ENCODE measurements around the gene NKAIN4. TPM values are rescaled to one million over a fixed set of nuclear protein-coding genes. Genes with fewer than 3 reads are reported as not detected.

NKAIN4 gene
- total RNA-seq: not detected

DNA sequence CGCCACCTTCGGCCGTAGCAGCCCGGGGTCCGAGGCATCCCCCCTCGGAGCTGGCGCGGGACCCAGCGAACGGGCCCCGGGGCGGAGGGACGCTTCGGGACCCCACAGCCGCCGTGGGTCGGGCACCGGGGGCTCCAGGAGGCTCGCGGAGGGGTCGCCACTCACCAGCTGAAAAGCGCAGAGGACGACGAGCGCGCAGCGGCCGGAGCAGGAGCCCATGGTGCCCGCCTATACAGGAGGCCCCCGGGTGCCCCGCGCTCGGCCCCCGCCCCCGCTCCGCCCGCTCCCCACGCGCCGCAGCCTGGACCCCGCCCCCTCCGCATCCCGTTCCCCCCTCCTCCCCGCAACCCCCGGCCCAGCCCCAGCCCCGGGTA is at the start of gene NKAIN4:
Gene NKAIN4, minus strand, starts transcription at position 232 of the 374 bp plus-strand sequence. Its CDS starts 13 bp downstream, at position 219.
- ATAC-seq: no peak

GRCh38 chr20:63303095-63303666 is 48.9 kb upstream of the NKAIN4 start:
- no peak for ATAC-seq

DNA sequence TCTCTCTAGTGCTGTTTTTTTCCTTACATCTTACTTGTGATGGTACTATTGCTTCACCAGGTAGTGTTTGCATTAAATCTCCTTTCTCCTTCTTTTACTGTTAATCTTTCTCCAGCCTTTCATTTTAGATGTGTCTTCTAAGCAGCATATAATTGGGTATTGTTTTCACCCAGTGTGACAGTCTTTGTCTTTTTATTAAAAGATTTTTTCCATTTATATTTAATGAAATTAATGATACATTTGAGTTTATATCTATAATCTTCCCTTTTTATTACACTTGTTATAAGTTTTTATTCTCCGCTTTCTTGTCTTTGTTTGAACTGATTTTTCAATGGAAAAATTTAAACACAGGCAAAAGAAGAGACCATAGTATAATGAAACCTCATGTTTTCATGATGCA is 47.4 kb upstream of the NKAIN4 start:
- no peak for ATAC-seq

DNA sequence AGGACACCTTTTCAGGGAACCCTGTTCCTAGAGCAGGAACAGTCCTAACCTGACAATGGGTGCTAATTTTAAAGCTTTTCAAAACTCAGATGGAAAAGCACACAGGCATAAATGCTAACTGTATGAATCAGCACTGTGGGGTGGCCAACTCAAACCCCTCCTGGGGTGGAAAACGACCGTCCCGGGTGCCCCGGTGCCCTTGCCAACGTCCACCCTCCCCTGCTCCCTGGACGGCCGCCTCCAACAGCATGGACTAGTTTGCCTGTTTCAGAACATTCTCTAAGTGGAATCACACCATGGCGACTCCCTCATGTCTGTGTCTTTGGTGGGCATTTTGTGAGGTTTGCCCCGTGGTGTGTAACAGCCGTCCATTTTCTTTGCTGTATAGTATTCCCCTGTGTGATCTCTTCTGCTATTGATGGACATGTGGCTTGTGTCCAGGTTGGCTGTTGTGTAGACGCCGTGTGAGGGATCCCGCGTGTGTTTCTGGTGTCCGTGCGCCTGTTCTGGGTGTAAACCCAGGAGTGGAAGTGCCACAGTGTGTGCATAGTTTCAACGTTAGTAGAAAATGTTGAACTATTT is 44.6 kb upstream of the NKAIN4 start:
- no peak for ATAC-seq

DNA sequence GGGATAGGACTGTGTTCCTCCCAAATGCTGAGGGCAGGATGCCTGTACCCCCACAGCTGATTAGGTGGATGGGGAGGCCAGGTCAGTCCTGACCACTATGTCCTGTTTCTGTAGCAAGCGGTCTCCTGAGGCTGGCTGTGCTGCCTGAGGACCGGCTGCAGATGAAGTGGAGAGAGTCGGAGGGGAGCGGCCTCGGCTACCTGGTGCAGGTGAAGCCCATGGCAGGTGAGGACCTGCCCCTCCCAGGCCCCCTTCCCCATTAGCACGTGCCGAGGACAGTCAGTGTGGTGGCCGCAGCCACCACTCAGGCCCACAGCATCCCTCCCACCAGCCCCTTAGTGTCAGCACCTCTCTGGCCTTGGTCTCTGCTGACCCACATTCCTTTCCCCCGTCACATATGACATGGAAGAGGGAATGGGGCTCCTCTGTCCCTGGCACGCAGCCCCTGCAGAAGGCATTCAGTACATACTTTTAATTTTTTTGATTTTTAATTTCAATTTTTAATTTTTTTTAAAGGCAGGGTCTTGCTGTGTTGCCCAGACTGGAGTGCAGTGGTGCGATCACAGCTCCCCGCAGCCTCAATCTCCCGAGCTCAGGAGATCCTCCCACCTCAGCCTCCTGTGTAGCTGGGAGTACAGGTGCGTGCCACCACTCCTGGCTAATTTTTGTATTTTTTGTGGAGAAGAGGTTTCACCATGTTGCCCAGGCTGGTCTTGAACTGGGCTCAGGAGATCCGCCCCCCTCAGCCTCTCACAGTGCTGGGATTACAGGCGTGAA is 43.7 kb upstream of the NKAIN4 start:
- no peak for ATAC-seq

GRCh38 chr20:63297371-63297781 is 43.1 kb upstream of the NKAIN4 start:
- no peak for ATAC-seq

DNA sequence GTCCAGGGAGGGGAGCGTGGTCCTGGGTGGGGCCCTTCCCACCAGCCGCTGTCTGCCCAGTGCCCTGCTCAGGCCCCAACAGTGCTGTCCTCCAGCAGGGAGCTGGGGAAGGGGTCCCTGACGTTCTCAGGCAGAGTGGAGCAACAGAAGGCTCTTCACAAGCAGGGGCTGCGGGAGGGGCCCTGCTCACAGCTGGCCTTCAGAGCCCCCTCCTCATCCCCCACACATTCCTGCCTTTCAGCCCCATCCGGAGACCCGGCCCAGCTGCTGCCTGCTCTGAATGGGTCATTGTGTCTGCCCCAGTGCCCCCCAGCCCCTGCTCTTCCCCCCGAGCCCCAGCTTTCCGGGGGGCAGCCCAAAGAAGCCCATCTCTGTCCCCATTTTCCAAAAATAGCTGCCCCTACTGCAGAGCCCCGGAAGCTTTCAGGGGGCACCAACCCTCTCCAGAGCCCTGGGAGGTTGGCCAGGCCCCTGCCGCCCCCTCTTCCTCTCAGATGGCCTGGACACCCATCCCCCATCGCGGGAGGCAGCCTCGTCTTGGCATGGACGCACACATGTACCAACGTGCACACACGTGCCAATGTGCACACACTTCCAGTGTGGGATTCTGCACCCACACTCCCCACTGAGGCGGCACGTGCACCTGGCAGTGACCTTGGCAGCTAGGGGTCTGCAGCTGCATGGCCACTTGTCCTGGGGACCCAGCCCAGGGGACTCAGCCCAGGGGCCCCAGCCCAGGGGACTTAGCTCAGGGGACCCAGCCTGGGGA is 42.5 kb upstream of the NKAIN4 start:
- no peak for ATAC-seq

DNA sequence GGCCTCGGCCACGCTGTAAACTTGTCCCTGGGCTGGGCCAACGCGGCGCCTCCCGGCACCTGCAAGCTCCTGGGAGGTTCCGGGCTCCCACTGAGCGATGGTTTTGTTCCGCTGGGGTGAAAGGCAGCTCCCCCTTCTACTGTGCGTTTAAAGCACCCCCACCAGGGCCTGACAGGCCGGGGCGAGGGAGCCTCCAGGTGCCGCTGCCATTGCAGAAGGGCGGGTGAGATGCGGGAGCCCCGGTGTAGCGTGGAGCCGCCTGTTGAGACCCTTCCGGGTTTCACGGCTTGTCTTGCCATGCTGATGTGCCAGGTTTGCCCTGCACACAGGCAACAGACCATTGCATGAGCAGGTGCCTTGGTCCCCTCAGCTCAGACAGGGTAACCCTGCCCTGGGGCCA is 41.6 kb upstream of the NKAIN4 start:
- no peak for ATAC-seq

- ATAC-seq: no peak
Observed at GRCh38 chr20:63295422-63295821, 41.2 kb upstream of the NKAIN4 start.

DNA sequence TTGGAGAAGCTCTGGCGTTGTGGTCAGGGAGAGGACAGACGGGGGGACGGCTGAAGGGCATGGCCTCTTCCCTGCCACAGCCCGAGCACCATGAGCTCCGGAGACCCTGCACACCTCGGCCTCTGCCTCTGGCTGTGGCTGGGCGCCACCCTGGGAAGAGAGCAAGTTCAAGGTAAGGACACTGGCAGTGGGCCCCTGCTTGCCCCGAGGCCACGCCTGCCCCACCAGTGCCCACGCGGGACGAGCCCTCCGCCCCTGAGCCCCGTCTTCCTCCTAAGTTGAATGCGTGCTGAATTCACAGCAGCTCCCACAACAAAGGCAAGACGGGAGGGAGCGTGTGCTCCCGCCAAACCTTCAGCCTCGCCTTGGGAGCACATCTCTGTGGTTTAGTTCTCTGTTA is 40.8 kb upstream of the NKAIN4 start:
- no peak for ATAC-seq

- ATAC-seq: no peak
Observed at GRCh38 chr20:63294536-63294900, 40.3 kb upstream of the NKAIN4 start.

GRCh38 chr20:63293871-63294535 is 39.7 kb upstream of the NKAIN4 start:
- ATAC-seq: no peak

GRCh38 chr20:63293456-63293855 is 39.2 kb upstream of the NKAIN4 start:
- no peak for ATAC-seq

GRCh38 chr20:63292904-63293303 is 38.6 kb upstream of the NKAIN4 start, which contains the start of gene COL20A1:
TSS of gene COL20A1 (plus strand) at chr20:63293186. CDS start at chr20:63295108, 1,922 bp downstream.
- no peak for ATAC-seq

- no peak for ATAC-seq
Observed at GRCh38 chr20:63292292-63292701, 38.0 kb upstream of the NKAIN4 start.

DNA sequence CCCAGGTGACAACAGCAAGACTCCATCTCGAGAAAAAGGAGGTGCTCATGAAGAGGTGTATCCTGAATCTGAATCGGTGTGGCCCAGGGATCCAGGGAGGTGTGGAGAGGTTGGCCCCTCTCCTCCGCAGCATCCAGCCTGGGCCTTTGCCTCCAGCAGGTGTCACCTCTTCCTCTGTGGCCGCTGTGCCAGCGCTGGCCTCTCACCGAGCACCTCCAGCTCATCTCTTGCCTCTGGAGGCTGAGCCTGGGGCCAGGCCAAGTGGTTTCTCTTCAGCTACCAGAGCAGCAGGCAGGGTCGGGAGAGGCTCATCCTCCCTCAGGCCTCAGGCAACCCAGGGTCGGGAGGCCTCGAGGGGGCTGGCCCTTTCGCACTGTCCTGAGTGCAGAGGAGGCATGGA is 37.5 kb upstream of the NKAIN4 start:
- no peak for ATAC-seq

DNA sequence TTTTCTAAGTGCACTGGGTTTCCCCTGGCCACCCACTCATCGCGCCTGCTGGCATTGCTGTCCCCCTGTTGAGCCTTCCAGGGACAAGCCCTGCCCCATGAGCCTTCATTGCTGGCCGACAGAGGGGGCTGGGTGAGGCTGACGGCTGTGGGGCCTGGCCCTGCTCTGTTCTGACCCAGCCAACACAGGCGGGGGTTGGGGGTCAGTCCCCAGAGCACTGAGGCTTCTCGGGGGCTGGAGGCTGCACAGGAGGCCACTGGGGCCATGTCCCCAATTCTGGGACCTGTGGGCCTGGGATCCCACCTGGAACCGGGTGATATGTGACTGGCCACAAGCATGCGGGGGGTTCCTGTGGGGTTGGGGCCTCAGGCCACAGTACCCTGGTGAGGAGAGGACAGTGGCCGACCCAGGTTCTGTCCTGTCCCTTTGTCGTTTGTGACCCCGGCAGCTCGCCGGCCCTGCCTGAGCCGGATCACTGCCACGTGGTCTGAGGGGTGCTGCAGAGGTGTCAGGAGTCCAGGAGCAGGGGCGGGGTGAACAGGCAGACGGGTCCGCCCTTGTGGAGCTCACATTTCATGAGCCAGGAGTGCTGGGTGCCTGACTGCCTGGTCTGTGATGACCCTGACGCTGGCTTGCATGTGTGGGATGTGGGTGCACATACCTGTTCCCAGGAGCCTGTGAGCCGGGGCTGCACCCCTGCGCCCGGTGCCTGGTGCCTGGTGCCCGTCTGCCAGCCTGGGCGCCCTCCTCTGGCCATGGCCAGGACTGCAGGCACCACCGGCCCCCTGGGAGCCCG is 36.6 kb upstream of the NKAIN4 start:
- ATAC-seq: peak; percentile 64

DNA sequence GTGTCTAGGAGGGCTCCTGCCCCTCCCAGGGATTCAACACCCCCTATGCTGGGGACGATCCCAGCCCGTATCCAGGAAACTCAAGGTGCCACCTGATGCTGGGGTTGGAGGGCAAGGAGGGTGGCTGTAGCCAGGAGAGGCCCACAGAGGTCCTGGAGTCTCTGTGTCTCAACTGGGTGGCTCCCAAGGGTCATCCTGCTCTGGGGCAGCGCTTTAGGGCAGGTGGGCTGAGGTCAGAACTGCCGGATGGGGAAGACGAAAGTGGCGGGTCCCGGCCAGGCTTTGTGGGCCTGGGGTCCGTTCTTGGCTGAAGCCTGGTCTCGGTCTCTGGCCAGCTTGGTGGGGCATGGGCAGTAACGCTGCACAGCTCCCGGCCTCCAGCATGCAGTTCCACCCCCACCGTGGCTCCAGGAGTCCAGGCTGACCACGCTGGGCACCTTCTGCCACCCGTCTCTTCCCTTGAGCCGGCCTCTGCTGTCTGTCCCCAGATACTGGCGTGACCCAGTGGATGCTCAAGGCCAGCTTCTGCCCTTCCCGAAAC is 35.9 kb upstream of the NKAIN4 start:
- ATAC-seq: no peak

- ATAC-seq: no peak
Observed at GRCh38 chr20:63289311-63290135, 35.3 kb upstream of the NKAIN4 start.

DNA sequence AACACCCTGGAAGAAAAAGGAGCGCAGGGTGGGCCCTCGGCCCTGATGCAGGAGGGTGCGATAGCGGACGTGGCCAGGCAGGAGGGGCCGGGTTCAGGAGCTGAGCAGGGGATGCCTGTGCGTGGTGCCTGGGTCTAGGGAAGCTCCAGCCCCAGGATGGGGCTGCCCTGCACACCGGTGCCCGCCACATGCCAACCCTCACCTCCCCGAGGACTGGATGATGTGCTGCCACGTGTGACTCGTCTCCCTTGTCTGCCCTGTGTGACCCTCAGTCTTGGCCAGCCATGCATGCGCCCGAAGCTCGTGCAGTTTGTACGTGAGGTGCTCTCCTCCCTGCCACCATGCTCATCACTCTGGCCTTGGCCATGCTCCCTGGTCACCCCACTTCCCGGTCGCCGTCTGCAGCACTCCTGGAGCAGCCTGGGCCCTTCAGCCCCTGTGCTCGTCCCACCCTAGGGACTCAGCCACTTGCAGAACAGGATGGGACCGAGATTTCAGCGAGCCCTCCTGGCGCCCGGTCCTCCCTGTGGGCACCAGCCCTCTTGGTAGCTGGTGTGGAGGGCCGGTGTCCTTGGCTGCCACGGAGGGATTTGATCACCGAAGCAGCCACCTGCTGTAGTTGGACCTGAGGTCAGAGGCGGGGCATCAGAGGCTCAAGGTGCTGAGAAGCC is 34.5 kb upstream of the NKAIN4 start:
- ATAC-seq: no peak
